Stimulated activated CD4-positive, alpha-beta T cell treated with anti-CD3 and anti-CD28 coated beads, Interleukin-4, amount 100 ng/mL, for 24 hours (primary cell): ENCODE data around the gene CYP2B6.
"Not testable (repeated sequence)": the region's sequence is repeated elsewhere in the genome, so short reads cannot be mapped to it uniquely, and the experiment has no call there.

Experiments
- DNase-seq: peaks from one replicate; pipeline ENCODE4 v3.0.0-alpha.2; 2020

CYP2B6 gene

DNA sequence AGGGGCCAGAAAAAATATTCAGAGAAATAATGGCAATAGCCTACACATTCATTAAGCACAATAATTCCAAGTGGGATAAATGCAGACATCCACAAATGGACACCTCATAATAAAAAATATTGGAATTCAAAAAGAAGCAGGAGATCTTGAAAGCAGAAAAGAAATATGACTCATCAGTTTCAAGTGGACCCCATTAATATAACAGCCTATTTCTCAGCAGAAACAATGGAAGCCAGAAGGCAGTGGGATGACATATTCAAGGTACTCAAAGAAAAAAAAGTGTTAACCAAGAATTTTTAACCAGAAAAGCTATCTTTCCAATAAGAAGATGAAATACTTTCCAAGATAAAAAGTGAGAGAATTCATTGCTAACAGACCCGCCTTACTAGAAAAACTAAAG lies 48.7 kb downstream of the CYP2B6 start:
- DNase-seq: no peak

DNA sequence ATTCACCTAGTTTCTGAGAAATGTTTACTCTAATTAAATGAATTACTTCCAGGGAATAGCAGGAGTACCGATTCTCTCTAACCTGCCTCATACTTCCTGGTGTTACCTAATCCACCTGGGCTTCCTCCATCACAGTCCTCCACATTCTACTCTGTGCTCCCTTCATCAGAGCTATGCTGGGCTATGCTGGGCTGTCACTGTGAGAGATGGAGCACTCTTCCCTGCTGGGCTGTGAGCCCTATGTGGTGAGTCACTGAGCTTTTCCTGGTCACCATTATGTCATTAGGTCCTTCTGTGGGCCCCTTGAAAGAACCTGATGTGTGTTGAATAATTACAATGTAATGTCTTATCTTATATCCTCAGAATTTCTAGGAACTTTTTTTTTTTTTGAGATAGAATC lies 54.0 kb downstream of the CYP2B6 start:
- DNase-seq: not testable (repeated sequence)

GRCh38 chr19:41050426-41050825 lies 59.3 kb downstream of the CYP2B6 start:
- no peak for DNase-seq

GRCh38 chr19:41052162-41052561 lies 61.1 kb downstream of the CYP2B6 start:
- DNase-seq: not testable (repeated sequence)

- DNase-seq: not testable (repeated sequence)
Observed at GRCh38 chr19:41053331-41053730, 62.2 kb downstream of the CYP2B6 start.

GRCh38 chr19:41064974-41065569 lies 74.0 kb downstream of the CYP2B6 start:
- DNase-seq: no peak
